ENCODE data around the gene SSU72. TPM values are rescaled to one million over a fixed set of nuclear protein-coding genes. Genes with fewer than 3 reads are reported as not detected.
A peak's percentile ranks its signal among the peaks of the same experiment; 100 is the strongest.

Gene SSU72
- polyA plus RNA-seq, 1 experiment: 113 TPM

- Histone ChIP-seq H3K4me3 (ENCODE audit: low read depth, low read length) (peak overlapping the region; percentile 36; the same call in 1 of the 2 replicates), H3K27ac (ENCODE audit: low read depth, low read length) (no peak overlapping the region), H3K27me3 (ENCODE audit: control insufficient read depth, insufficient read depth, low read length) (peaks cover 28% of the 10 kb centered on the region), H3K9me3 (ENCODE audit: control insufficient read depth, insufficient read depth, low read length) (no peaks in the 10 kb centered on the region; the same call in 1 of the 2 replicates)
- no peak for TF ChIP-seq CTCF (IDR thresholded peaks at IDR 0.05; ENCODE audit: low read depth, low read length)
- ChIA-PET CTCF (no interaction called here), POLR2A (no interaction called here)
- DNase-seq (ENCODE audit: low read depth, low spot score): no peak
Measured at GRCh38 chr1:1599030-1599934, 24.6 kb upstream of the SSU72 start.

- peaks cover 28% of the 10 kb centered on the region for H3K27me3 ChIP-seq (ENCODE audit: control insufficient read depth, insufficient read depth, low read length)
Measured at GRCh38 chr1:1598720-1599029, 24.0 kb upstream of the SSU72 start.

GRCh38 chr1:1598051-1598719, 23.5 kb upstream of the SSU72 start:
- ChIA-PET CTCF (no interaction called here), POLR2A (interaction anchor here (1.0 kb wide), 1 partner anchor 21 kb away, joined by 3 read pairs; no protein-coding TSS in a partner anchor)
- Histone ChIP-seq H3K27ac (ENCODE audit: low read depth, low read length) (no peak overlapping the region), H3K27me3 (ENCODE audit: control insufficient read depth, insufficient read depth, low read length) (peaks cover 28% of the 10 kb centered on the region), H3K4me3 (ENCODE audit: low read depth, low read length) (no peak overlapping the region), H3K9me3 (ENCODE audit: control insufficient read depth, insufficient read depth, low read length) (no peaks in the 10 kb centered on the region; the same call in 1 of the 2 replicates)
- no peak for DNase-seq (ENCODE audit: low read depth, low spot score)
- no peak for TF ChIP-seq CTCF (IDR thresholded peaks at IDR 0.05; ENCODE audit: low read depth, low read length)

More at GRCh38 chr1:1598720-1599029, 24.0 kb upstream of the SSU72 start:
- no peak for DNase-seq (ENCODE audit: low read depth, low spot score)
- Histone ChIP-seq H3K9me3 (ENCODE audit: control insufficient read depth, insufficient read depth, low read length) (no peaks in the 10 kb centered on the region; the same call in 1 of the 2 replicates), H3K27ac (ENCODE audit: low read depth, low read length) (no peak overlapping the region), H3K4me3 (ENCODE audit: low read depth, low read length) (no peak overlapping the region)
- TF ChIP-seq CTCF (IDR thresholded peaks at IDR 0.05; ENCODE audit: low read depth, low read length): no peak
- CTCF ChIA-PET: no interaction called here
- POLR2A ChIA-PET: no interaction called here

- DNase-seq (ENCODE audit: low read depth, low spot score): no peak
- TF ChIP-seq CTCF (IDR thresholded peaks at IDR 0.05; ENCODE audit: low read depth, low read length): peak; percentile 46
- CTCF ChIA-PET: no interaction called here
Measured at GRCh38 chr1:1597275-1597930, 22.7 kb upstream of the SSU72 start.

More at GRCh38 chr1:1597275-1597930, 22.7 kb upstream of the SSU72 start:
- peaks cover 28% of the 10 kb centered on the region for H3K27me3 ChIP-seq (ENCODE audit: control insufficient read depth, insufficient read depth, low read length)
- H3K9me3 ChIP-seq (ENCODE audit: control insufficient read depth, insufficient read depth, low read length): no peaks in the 10 kb centered on the region; the same call in 1 of the 2 replicates
- no peak overlapping the region for H3K4me3 ChIP-seq (ENCODE audit: low read depth, low read length)
- no peak overlapping the region for H3K27ac ChIP-seq (ENCODE audit: low read depth, low read length)
- POLR2A ChIA-PET: interaction anchor here (1.0 to 1.1 kb wide), 2 partner anchors 18 to 20 kb away, joined by 3 read pairs; partner anchors contain the start of gene MIB2

Data from AG04450 (cell line).